HG03196 (cell line): ENCODE data around the gene TNP2.
"Not testable (repeated sequence)": the region's sequence is repeated elsewhere in the genome, so short reads cannot be mapped to it uniquely, and the experiment has no call there.

Experiments
- ATAC-seq: cut with Tn5 transposase; IDR thresholded peaks from one replicate; pipeline ENCODE4 v1.9.1; 2021; ENCODE audit not compliant: unreplicated experiment

Gene TNP2

DNA sequence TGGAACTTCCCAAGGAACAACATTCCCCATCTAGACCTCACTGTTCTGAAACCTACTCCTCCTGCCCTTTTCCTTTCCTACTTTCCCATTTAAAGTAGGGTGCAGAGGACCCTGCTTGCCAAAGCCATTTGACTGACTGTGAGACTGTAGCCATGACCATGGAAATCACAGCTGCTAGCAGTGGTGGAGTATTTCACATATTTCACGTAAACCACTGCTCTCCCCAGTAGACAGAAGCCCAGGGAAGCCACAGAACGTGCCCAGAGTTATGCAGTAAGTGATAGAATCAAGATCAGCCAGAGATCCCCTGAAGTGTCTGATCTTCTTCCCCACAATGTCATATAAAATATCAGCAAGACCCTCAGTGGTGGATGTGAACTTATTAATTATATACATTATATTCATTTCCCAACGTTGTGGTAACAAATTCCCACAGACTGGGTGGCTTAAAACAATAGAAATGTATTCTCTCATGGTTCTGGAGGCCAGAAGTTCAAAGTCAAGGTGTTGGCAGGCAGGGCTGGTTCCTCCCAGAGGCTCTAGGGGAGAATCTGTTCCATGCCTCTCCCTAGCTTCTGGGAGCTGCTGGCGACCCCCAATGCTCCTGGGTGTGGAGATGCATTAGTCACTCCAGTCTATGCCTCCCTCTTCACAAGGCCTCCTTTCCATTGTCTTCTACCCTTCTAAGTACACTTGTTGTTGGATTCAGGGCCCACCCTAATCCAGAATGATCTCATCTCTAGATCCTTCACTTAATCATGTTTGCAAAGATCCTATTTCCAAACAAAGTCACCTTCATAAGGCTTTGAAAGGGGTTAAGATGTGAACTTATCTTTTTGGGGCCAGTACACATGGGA lies 32.7 kb upstream of the TNP2 start:
- ATAC-seq, result no peak

GRCh38 chr16:11300560-11300892 lies 31.4 kb upstream of the TNP2 start:
- no peak for ATAC-seq

DNA sequence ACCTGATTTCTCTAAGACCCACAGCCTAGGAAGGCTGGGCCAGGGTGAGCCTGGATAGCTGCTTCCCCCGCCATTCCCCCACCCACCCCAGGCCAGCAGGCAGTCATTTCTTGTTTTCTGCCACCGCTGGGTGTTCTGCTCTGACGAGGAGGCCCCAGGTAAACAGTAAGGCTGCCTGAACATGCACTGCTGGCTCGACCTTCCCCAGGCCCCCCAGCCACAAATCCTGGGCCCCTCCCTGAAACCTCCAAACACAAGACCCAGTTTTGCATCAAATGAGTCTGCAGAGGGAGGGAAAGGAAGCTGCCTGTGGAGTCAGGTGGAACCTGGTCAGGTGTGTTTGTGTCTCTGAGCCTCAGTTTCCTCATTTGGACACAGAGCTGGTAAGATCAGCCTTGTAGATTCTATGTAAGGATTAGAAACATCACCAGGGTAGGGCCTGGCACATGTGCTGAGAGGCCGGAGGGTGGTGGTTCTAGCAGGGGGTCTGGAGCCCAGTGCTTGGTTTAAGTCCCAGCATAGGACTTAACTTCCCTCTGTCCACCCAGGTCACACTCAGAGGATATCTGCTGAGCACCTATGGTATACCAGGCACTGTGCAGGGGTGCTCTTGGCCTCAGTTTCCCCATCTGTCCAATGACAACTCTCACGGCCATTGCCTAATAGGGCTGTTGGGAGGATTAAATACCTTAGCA lies 30.9 kb upstream of the TNP2 start:
- no peak for ATAC-seq

- ATAC-seq, result peak; percentile 32
Observed at GRCh38 chr16:11298950-11299547, 29.9 kb upstream of the TNP2 start.

DNA sequence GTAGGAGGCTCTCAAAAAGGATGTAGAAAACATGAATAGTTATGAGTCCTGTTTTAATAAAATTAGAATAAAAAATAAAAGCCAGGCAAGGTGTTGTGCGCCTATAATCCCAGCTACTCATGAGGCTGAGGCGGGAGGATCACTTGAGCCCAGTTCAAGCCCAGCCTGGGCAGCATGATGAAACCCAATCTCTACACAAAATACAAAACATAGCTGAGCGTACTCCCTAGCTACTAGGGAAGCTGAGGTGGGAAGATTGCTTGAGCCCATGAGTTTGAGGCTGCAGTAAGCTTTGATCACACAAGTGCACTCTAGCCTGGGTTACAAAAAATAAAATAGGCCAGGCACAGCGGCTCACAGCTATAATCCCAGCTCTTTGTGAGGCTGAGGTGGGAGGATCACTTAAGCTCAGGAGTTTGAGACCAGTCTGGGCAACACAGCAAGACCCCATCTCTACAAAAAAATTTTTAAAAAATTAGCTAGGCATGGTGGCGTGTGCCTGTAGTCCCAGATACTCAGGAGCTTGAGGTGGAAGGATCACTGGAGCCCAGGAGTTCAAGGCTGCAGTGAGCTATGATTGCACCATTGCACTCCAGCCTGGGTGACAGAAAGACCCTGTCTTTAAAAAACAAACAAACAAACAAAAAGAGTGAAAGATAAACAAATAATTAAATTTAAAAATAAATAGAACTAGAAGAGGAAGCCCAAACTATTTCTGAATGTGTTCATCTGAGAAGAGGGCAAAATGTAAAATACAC lies 29.2 kb upstream of the TNP2 start:
- peak; percentile 7 for ATAC-seq

- ATAC-seq, result peak; percentile 81
Observed at GRCh38 chr16:11297492-11298142, 28.5 kb upstream of the TNP2 start.

DNA sequence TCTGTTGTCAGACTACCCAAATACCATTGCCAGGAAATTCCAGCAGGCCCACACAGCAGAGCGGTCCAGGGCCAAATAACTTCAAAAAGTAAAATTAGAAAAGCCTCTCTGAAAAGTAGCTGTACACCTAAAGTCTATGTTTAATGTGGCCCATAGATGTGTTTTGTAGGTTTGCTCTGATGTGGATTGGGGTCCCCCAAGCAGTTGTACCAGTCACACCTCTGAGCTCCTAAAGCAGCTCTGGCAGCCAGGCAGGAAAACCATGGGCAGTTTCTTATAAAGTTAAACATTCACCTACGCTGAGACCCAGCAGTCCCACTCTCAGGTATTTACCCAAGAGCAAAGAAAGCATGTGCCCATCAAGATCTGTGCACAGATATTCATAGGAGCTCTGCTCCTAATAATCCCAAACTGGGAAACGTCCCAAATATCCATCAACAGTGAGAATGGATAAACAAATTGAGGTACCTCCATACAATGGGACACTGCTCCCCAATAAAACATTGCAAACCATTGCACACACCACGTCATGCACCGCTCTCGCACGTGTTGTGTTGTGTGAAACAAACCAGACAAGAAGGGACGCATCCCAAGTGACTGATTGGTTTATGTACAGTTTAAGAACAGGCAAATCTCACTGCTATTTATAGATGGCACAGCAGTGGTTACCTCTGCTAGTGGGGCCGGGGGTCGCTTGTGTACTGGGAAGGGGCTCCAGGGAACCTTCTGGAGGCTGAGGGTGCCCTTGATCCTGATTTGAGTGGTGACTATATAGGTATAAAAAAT lies 27.8 kb upstream of the TNP2 start:
- ATAC-seq, result peak; percentile 16

DNA sequence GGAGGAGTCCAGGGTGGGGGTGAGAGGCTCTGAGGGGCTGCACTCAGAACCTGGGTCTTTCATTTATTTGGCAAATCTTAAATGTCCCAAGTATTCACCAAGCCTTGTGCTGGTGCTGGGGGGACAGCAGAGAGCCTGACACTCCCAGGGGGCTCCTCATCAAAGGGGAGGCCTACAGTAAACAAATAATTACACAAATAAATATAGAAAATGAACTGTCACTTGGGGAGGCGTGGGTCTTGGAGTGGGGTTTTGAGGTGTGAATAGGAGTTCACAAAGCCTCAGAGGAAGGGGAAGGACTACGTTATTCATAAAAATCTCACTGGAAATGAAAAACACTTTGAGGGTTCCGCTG lies 27.2 kb upstream of the TNP2 start:
- ATAC-seq, result no peak

DNA sequence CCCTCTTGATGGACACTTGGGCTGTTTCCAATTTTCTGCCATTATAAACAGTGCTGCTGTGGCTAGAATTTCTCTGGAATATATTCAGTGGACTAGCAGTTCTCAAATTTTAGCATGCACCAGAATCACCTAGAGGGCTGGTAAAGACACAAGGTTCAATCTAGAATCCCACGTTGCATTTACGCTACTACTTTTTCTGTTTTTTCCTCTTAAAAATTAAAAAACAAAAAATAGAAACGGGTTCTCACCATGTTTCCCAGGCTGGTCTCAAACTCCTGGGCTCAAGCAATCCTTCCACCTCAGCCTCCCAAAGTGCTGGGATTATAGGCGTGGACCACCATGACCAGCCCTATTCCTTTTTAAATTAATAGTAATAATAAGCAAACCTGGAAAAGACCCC lies 26.5 kb upstream of the TNP2 start:
- ATAC-seq, result no peak

DNA sequence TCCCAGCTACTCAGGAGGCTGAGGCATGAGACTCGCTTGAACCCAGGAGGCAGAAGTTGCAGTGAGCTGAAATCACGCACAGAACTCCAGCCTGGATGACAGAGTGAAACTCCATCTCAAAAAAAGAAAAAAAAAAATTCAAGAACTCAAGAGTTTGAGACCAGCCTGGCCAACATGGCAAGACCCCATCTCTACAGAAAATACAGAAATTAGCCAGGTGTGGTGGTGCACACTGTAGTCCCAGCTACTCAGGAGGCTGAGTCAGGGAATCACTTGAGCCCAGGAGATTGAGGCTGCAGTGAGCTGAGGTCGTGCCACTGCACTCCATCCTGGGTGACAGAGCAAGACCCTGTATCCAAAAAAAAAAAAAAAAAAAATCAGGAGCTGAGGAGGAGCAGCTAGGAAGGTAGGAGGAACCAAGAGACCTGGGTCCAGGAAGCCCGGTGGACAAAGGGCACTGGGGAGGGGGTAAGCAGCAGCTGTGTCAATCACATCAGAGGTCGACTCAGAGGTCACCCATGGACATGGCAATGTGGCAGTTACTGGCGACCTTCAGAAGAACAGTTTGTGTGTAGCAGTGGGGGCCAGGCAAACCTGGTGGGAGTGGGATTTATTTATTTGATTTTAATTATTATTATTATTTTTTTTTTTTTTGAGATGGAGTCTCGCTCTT lies 23.1 kb upstream of the TNP2 start:
- ATAC-seq, result no peak

GRCh38 chr16:11291091-11291703 lies 22.1 kb upstream of the TNP2 start:
- no peak for ATAC-seq

- no peak for ATAC-seq
Observed at GRCh38 chr16:11290102-11290893, 21.2 kb upstream of the TNP2 start.

DNA sequence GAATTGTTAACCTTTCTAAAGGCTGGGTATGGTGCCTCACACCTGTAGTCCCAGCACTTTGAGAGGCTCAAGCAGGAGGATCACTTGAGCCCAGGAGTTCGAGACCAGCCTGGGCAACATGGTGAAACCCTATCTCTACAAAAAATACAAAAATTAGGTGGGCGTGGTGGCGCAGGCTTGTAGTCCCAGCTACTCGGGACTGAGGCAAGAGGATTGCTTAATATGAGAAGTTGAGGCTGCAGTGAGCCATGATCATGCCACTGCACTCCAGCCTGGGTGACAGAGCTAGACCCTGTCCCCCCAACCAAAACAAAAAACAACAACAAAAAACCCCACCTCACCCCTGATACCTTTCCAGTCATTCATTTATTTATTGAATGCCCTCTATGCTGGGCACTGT lies 20.6 kb upstream of the TNP2 start:
- ATAC-seq, result not testable (repeated sequence)

GRCh38 chr16:11289202-11289601 lies 20.1 kb upstream of the TNP2 start:
- ATAC-seq, result no peak

- ATAC-seq, result no peak
Observed at GRCh38 chr16:11285842-11286241, 16.7 kb upstream of the TNP2 start.

- no peak for ATAC-seq
Observed at GRCh38 chr16:11283820-11284248, 14.7 kb upstream of the TNP2 start.

GRCh38 chr16:11280616-11281522 lies 11.7 kb upstream of the TNP2 start, which contains the start of gene PRM1:
TSS of gene PRM1 (minus strand) at chr16:11281330. CDS start at chr16:11281238, 92 bp downstream.
- ATAC-seq, result no peak
